ENCODE data around the gene CFAP46. TPM values are rescaled to one million over a fixed set of nuclear protein-coding genes. Genes with fewer than 3 reads are reported as not detected.

CFAP46 gene
- polyA plus RNA-seq, 3 donors: 0.07 TPM; not detected in 2

DNA sequence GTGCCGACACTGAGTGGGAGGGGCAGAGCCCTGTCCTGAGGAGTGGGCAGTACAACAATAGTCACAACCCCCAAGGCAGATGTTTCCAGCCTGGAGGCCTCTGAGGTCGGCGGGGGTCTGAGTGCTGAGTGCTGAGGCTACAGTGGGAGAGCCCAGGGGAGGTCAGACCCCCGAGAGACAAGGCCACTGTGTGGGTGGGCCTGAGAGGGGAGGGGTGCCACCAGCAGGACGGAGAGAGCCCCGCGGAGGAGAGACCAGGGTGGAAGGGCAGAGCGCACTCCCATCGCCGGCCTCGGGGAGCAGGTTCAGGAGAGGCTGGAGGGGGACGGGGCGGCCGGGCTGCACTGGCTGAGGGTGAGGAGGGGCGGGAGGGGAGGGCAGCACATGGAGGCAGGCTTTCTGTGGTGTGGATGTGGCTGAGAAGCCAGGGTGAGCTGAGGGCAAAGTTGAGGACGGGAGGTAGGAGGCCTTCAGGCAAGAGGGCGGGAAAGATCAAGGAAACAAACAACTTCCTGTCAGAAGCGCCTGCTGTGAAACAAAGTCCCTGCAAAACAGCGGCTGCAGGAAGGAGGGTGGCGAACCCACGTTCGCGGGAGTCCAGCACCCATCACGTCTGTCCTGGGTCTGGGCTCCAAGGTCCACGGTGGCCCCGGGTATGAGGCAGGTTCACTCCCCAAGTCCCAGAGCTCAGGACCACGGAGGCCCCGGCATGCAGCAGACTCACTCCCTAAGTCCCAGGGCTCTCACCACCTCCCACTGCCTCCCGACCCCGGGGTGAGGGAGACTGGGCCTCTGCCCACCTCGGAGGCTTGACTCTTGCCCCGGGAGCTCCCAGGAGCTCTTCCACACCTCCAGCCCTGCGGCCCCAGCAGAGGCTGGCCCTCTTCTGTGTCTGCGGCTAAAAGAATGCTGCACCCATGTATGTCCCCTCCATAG, 79.6 kb downstream of the CFAP46 start:
- no peaks in the 10 kb centered on the region for H3K27me3 ChIP-seq (ENCODE audit: control insufficient read depth in 2 of 2, insufficient read depth in 2 of 2, low read length in 2 of 2)
- peak overlapping the region in 1 of 2 donors; percentile 15 for H3K4me3 Mint-ChIP-seq
- TF ChIP-seq, protein P1, sequence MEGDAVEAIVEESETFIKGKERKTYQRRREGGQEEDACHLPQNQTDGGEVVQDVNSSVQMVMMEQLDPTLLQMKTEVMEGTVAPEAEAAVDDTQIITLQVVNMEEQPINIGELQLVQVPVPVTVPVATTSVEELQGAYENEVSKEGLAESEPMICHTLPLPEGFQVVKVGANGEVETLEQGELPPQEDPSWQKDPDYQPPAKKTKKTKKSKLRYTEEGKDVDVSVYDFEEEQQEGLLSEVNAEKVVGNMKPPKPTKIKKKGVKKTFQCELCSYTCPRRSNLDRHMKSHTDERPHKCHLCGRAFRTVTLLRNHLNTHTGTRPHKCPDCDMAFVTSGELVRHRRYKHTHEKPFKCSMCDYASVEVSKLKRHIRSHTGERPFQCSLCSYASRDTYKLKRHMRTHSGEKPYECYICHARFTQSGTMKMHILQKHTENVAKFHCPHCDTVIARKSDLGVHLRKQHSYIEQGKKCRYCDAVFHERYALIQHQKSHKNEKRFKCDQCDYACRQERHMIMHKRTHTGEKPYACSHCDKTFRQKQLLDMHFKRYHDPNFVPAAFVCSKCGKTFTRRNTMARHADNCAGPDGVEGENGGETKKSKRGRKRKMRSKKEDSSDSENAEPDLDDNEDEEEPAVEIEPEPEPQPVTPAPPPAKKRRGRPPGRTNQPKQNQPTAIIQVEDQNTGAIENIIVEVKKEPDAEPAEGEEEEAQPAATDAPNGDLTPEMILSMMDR (IDR thresholded peaks at IDR 0.05): no peak

DNA sequence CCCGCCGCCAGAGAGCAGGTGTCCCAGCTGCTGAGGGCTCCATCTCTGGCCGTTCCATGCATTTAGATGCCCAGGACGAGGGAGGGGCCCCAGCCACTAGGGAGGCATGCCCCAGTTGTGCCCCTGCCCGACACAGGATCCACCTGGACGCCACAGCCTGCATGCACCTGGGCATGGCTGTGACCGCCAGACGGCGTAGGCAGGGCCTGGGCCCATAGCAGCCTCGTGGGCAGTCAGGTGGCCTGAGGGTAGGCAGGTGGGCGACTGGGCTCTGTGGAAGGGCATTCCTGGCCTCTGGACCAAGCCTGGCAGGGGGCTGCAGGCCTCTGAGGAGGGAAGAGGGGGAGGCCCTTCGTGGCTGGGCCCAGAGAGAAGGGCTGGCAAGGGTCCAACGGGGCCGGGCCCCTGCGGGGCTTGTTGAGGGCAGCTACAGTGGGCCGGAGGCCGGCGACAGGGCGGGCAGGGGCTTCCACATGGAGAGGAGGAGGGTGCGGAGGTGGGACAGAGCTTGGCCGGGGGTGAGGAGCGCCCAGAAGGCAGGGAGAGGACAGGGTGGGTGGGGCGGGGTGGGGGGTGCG, 80.4 kb downstream of the CFAP46 start:
- H3K36me3 Mint-ChIP-seq: no peaks in the 10 kb centered on the region

More for the DNA sequence above, 79.6 kb downstream of the CFAP46 start:
- H3K9me3 ChIP-seq (replicated peaks in 1 of 2; ENCODE audit: control insufficient read depth in 1 of 2, insufficient read depth in 1 of 2, low read length in 2 of 2): no peaks in the 10 kb centered on the region
- no peaks in the 10 kb centered on the region for H3K36me3 ChIP-seq (replicated peaks in 1 of 2; ENCODE audit: control insufficient read depth in 1 of 2, insufficient read depth in 2 of 2, low read length in 2 of 2)
- WGBS (ENCODE audit: insufficient coverage): 19% methylated on average over 33 of the region's 34 CpGs
- no peak overlapping the region for H3K27ac ChIP-seq (ENCODE audit: low read depth in 1 of 2, low read length in 2 of 2)
- no peaks in the 10 kb centered on the region for H4K20me1 ChIP-seq (ENCODE audit: insufficient read depth, low read length)
- Mint-ChIP-seq H3K4me1 (peaks cover 4% of the 10 kb centered on the region), H3K27ac (peak overlapping the region in 1 of 7 donors; percentile 50), H3K27me3 (ENCODE audit: low read depth in 3 of 3) (peaks cover 2 to 18% (median 4%) of the 10 kb centered on the region in 3 donors), H3K36me3 (no peaks in the 10 kb centered on the region), H3K9me3 (peaks cover 0 to 8% (median 0%) of the 10 kb centered on the region in 7 donors)
- no peak overlapping the region for H3K4me2 ChIP-seq (replicated peaks; ENCODE audit: extremely low read depth, low read length, poor library complexity, severe bottlenecking)
- intact Hi-C loops (cut with micrococcal nuclease): no loop called here
- no peak for DNase-seq
- H3K9ac ChIP-seq (ENCODE audit: insufficient read depth, low read length, poor library complexity, severe bottlenecking): no peak overlapping the region
- H3K4me1 ChIP-seq (ENCODE audit: control insufficient read depth in 1 of 2, insufficient read depth in 2 of 2, low read length in 2 of 2): no peaks in the 10 kb centered on the region
- peak overlapping the region; percentile 29 for H2AFZ ChIP-seq (ENCODE audit: insufficient read depth, low read depth, low read length, poor library complexity, severe bottlenecking)
- H3K79me2 ChIP-seq (ENCODE audit: insufficient read depth, low read length): no peaks in the 10 kb centered on the region
- no peak overlapping the region for H3K4me3 ChIP-seq (replicated peaks in 1 of 3; ENCODE audit: low read depth in 2 of 3, low read length in 3 of 3)

More for the DNA sequence above, 80.4 kb downstream of the CFAP46 start:
- Histone ChIP-seq H3K27me3 (ENCODE audit: control insufficient read depth in 2 of 2, insufficient read depth in 2 of 2, low read length in 2 of 2) (no peaks in the 10 kb centered on the region), H3K9me3 (replicated peaks in 1 of 2; ENCODE audit: control insufficient read depth in 1 of 2, insufficient read depth in 1 of 2, low read length in 2 of 2) (peaks cover 0 to 2% of the 10 kb centered on the region in 2 donors), H3K36me3 (replicated peaks in 1 of 2; ENCODE audit: control insufficient read depth in 1 of 2, insufficient read depth in 2 of 2, low read length in 2 of 2) (no peaks in the 10 kb centered on the region), H4K20me1 (ENCODE audit: insufficient read depth, low read length) (no peaks in the 10 kb centered on the region), H2AFZ (ENCODE audit: insufficient read depth, low read depth, low read length, poor library complexity, severe bottlenecking) (no peak overlapping the region), H3K79me2 (ENCODE audit: insufficient read depth, low read length) (no peaks in the 10 kb centered on the region), H3K4me2 (replicated peaks; ENCODE audit: extremely low read depth, low read length, poor library complexity, severe bottlenecking) (no peak overlapping the region), H3K27ac (ENCODE audit: low read depth in 1 of 2, low read length in 2 of 2) (no peak overlapping the region), H3K9ac (ENCODE audit: insufficient read depth, low read length, poor library complexity, severe bottlenecking) (no peak overlapping the region), H3K4me3 (replicated peaks in 1 of 3; ENCODE audit: low read depth in 2 of 3, low read length in 3 of 3) (no peak overlapping the region), H3K4me1 (ENCODE audit: control insufficient read depth in 1 of 2, insufficient read depth in 2 of 2, low read length in 2 of 2) (no peaks in the 10 kb centered on the region)
- no peak for DNase-seq
- intact Hi-C loops (cut with micrococcal nuclease): no loop called here
- Mint-ChIP-seq H3K4me1 (peaks cover 4% of the 10 kb centered on the region), H3K4me3 (no peak overlapping the region), H3K9me3 (peaks cover 0 to 12% (median 2%) of the 10 kb centered on the region in 7 donors), H3K27me3 (ENCODE audit: low read depth in 3 of 3) (peaks cover 2 to 19% (median 4%) of the 10 kb centered on the region in 3 donors), H3K27ac (no peak overlapping the region)
- 80% methylated on average over 23 of the region's 24 CpGs for WGBS (ENCODE audit: insufficient coverage)
- TF ChIP-seq, protein P1 (IDR thresholded peaks at IDR 0.05): no peak

Measured in CD14-positive monocyte (primary cell).